Stimulated activated CD4-positive, alpha-beta T cell treated with anti-CD3 and anti-CD28 coated beads, Interleukin-12 subunit alpha, Interleukin-12 subunit beta, amount 100 ng/mL, for 48 hours (primary cell): ENCODE measurements around the gene MAP3K2.
"Not testable (repeated sequence)": the region's sequence is repeated elsewhere in the genome, so short reads cannot be mapped to it uniquely, and the experiment has no call there.

Experiments
- DNase-seq, 3 donors: peaks; one replicate each; pipeline ENCODE4 v3.0.0-alpha.2; 2020; ENCODE audit warnings: low read depth in 2 of 3, low spot score in 1 of 3

The MAP3K2 gene

DNA sequence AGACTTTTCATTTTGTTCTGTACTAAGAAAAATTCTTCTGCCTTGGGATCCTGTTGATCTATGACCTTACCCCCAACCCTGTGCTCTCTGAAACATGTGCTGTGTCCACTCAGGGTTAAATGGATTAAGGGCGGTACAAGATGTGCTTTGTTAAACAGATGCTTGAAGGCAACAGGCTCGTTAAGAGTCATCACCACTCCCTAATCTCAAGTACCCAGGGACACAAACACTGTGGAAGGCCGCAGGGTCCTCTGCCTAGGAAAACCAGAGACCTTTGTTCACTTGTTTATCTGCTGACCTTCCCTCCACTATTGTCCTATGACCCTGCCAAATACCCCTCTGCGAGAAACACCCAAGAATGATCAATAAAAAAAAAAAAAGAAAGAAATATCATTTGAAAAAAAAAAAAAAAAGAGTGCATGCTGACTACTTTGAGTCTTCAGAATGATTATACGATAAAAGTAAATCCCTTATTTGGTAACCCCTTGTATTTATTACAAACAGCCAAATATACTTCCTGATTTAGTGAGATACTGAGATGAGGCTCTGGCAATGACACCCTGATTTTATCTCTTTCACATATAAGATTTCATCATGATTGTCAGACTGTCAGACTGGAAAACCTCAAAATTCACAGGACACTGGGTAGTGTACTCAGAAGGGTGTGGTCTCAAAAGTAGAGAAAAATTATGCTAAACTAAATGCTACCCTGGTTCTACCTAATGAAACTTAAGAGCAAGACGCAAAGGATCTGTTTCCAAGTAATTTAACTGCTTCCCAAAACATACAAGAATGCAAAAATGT, 33.7 kb downstream of the MAP3K2 start:
- DNase-seq = not testable (repeated sequence)

- not testable (repeated sequence) for DNase-seq
Observed at GRCh38 chr2:127353223-127353622, 34.6 kb downstream of the MAP3K2 start.

DNA sequence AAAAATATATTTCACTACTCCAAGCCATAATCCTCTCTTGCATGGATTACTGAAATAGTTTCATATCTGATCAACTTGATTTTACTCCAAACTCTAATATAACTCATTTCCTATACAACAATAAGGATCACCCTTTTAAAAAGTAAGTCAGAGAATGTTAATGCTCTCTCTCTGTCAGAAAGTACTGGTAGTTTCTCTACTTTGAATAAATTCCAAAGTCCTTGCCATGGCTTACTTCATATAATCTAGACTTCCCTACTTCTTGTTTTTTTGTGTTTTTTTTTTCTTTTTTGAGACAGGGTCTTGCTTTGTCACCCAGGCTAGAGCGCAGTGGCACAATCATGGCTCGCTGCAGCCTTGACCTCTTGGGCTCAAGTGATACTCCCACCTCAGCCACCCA, 36.2 kb downstream of the MAP3K2 start:
- DNase-seq = no peak

DNA sequence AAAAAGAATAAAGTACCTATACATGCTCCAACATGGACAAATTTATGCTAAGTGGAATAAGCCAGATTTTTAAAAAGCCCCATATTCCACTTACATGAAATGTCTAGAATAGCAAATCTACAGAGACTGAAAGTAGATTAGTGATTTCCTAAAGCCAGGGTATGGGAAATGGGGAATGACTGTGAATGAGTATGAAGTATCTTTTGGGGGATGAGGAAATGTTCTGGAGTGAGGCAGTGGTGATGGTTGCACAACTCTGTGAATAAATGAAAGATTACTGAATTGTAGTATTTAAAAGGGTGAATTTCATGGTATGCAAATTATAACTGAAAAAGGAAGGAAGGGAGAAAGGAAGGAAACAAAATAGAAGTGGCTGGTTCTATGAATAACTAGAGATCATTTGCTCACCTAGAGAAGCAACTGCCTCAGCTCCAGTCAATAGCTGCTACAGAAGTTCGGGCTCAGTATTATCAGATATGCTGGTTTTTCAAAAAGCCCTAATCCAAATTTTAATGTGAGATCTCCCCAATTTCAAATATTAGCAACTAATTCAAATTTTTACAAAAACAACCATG, 39.3 kb downstream of the MAP3K2 start:
- DNase-seq = no peak

DNA sequence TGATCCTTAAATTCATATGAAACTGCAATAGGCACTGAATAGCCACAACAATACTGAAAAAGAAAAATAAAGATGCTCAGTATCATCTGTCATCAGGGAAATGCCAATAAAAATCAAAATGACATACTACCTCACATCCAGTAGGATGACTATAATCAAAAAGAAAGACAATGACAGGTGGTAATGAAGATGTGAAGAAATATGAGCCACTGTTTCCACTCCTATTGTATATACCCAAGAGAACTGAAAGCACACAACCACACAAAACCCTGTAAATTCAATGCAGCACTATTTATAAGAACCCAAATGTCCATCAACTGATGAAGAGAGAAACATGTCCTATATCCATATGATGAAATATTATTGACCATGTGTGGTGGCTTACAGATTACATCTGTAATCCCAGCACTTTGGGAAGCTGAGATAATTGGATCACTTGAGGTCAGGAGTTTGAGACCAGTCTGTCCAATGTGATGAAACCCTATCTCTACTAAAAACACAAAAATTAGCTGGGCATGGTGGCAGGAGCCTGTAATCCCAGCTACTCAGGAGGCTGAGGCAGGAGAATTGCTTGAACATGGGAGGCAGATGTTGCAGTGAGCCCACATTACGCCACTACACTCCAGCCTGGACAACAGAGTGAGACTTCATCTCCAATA, 39.9 kb downstream of the MAP3K2 start:
- no peak for DNase-seq

DNA sequence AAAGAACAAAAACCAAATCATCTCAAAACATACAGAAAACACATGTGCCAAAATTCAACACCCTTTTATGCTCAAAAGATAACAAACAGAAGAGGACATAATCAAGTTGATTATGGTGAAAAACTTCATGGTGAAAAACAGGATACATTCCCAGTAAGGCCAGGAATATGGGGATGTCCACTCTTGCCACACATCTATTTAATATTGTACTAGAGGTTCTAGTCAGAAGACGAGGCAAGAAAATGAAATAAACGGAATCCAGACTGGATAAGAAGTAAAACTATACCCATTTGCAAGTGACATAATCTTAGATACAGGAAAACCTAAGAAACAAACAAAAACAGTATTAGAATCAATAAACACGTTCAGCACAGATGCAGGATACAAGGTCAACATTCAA, 40.8 kb downstream of the MAP3K2 start:
- no peak for DNase-seq

GRCh38 chr2:127343277-127343676, 44.5 kb downstream of the MAP3K2 start:
- DNase-seq = no peak

- DNase-seq = no peak
Observed at GRCh38 chr2:127342101-127342500, 45.7 kb downstream of the MAP3K2 start.

DNA sequence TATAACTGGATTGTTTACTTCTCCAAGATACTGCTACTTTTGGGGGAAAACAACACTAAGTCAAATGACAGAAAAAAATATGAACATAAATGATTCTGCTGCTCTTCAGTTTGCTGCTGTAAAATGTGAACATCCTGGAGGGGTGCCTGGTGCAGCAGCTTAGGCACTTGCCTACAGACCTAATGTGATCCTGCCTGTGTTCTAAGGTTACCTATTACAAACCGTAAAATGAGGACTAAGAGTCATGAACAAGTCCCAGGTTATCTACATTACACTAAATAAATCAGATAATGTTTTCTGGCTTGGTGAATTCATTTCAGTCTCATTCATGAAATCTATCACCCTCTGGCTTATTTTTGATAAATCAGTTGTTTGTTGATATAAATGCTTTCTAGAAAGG, 55.4 kb downstream of the MAP3K2 start:
- DNase-seq = no peak

- DNase-seq = no peak
Observed at GRCh38 chr2:127330753-127331152, 57.0 kb downstream of the MAP3K2 start.

GRCh38 chr2:127326289-127326945, 61.4 kb downstream of the MAP3K2 start:
- DNase-seq = no peak

DNA sequence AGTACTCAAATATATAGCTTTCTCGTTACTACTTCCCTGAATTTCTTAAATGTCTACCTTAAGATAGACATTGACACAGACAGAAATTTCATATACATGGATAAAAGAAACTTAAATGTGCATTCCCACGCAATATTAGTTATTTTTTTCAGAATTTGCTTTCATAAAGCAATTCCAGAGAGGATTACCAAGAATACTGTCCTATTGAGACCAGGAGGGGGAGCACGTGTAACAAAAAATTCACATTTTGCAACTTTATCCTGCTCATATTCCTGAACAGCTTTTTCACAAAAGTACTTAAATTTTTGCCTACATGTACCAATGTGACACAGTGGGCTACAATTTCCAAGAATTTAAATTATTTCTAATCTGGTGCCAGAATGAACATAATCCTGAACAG, 63.1 kb downstream of the MAP3K2 start:
- no peak for DNase-seq

DNA sequence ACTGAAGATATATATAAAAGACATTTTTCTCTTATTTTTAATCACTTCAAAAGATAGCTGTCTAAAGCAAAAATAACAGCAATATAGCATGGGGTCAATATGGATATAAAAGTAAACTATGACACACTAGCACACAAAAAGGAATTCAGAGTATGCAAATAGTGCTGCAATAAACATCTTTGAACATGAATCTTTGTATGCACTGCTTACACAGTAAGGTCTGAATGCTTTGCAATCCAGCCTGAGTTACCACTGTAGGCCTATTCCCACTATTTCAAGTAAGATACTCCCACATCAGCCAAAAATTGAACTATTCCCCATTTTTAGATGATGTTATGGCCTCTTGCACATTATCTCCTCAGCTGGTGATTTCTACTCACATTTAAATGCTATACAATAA, 66.5 kb downstream of the MAP3K2 start:
- DNase-seq = no peak

GRCh38 chr2:127320586-127321275, 67.0 kb downstream of the MAP3K2 start:
- DNase-seq = no peak

GRCh38 chr2:127320067-127320466, 67.7 kb downstream of the MAP3K2 start:
- DNase-seq = no peak

DNA sequence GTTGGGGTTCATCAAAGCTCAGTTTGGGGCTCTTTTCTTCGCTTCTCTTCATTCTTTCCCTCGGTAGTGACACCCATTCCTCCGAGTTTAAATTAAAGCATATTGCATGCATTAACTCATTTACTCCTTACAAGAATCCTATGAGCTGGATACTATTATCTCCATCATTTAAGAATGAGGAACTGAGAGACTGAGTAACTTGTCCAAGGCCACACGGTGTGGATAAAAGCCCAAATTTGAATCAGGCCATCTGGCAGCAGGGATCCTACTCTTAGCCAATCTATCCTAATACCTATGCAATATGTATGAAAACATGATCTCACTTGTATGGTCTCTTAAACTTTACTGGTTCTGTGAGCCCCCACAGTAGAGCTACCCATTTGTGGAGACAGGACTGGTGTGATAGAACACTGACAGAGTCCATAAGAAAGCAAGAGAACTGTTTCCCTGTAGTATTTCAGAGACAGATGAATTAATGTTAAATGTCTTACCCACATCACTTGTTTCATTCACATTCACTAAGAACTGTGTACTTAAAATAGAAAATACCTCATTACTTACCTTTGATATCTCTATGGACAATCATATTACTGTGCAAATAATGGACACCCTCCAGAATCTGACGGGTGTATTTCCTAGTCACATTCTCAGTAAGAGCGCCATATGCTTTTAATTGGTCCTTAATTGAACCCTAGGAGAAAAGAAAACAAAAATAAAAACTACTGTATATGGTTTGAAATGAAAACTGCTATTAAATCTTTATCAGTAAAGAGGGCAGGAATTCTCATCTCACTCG, 73.4 kb downstream of the MAP3K2 start:
- no peak for DNase-seq

DNA sequence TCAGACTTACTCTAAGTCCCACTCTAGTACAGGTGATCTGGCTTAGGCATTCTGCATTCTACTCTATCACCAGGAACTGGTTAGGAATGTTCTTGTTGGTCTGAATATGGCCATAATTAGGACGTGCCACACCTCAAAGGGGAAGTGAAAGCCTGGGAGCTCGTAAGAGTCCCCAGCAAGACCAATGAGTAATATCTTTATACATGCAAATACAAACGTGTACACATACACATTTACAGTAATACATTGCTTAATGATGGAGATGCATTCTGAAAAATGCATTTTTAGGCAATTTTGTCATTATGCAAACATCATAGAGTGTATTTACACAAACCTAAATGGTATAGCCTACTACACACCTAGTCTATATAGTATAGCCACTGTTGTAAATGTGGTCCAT, 74.4 kb downstream of the MAP3K2 start:
- DNase-seq = no peak

DNA sequence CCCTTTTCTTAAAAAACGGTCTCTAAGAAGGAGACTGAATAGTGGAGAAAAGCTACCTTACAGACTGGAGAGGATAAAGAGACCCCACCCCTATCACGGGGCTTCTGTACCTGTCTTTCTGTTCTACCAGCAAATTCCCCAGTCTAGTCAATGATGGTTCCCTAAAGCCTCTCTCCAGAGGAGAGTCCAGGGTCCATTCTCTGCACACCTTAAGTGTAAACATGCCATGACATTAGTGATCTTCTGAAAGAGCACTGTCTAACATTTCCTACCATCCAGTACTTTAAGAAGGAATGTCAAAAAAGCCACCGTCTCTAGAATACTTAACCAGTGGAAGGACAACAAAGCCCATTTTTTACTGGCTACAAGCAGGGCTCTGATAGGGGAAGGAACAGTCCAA, 76.8 kb downstream of the MAP3K2 start:
- DNase-seq = no peak

DNA sequence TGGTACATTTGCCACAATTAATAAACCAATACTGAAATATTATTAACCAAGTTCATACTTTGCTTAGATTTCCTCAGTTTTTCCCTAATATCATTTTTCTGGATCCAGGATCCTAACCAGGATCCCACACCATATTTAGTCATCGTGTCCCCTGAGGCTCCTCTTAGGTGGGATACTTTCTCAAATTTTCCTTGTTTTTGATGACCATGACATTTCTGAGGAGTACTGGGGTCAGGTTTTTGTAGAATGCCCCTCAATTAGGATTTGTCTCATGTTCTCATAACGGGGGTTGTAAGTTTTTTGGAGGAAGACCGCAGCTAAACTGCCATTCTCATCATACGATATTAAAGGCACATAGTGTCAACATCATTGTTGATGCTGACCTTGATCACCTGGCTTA, 78.3 kb downstream of the MAP3K2 start:
- no peak for DNase-seq

GRCh38 chr2:127308586-127309138, 79.1 kb downstream of the MAP3K2 start:
- no peak for DNase-seq
